ENCODE measurements around the gene GCM1.

GRCh38 chr6:53175027-53175426 is 26.4 kb upstream of the GCM1 start:
- TF ChIP-seq CTCF (IDR thresholded peaks at IDR 0.05): no peak
- no peak for TF ChIP-seq EP300 (IDR thresholded peaks at IDR 0.05)
- TF ChIP-seq POLR2A (IDR thresholded peaks at IDR 0.05): no peak
